HG03045 (cell line): ENCODE results near the gene NTN4.
"Not testable (repeated sequence)": the region's sequence is repeated elsewhere in the genome, so short reads cannot be mapped to it uniquely, and the experiment has no call there.

Source experiments
- ATAC-seq: cut with Tn5 transposase; IDR thresholded peaks from one replicate; pipeline ENCODE4 v1.9.1; 2021; ENCODE audit warnings: mild to moderate bottlenecking, moderate library complexity; ENCODE audit not compliant: unreplicated experiment

The NTN4 gene

GRCh38 chr12:95756362-95756761 is 34.2 kb downstream of the NTN4 start:
- ATAC-seq = no peak

GRCh38 chr12:95755261-95755865 is 35.2 kb downstream of the NTN4 start:
- no peak for ATAC-seq

GRCh38 chr12:95746062-95746461 is 44.5 kb downstream of the NTN4 start:
- not testable (repeated sequence) for ATAC-seq

GRCh38 chr12:95742586-95742985 is 48.0 kb downstream of the NTN4 start:
- no peak for ATAC-seq

GRCh38 chr12:95741635-95742034 is 48.9 kb downstream of the NTN4 start:
- ATAC-seq = no peak

GRCh38 chr12:95740751-95741150 is 49.8 kb downstream of the NTN4 start:
- ATAC-seq = no peak

- no peak for ATAC-seq
These were observed 50.8 kb downstream of the NTN4 start for GRCh38 chr12:95739561-95740313.

- ATAC-seq = no peak
These were observed 52.4 kb downstream of the NTN4 start for GRCh38 chr12:95738024-95738611.

GRCh38 chr12:95736631-95737030 is 53.9 kb downstream of the NTN4 start:
- no peak for ATAC-seq

- ATAC-seq = not testable (repeated sequence)
These were observed 54.8 kb downstream of the NTN4 start for GRCh38 chr12:95735728-95736127.

- ATAC-seq = no peak
These were observed 57.3 kb downstream of the NTN4 start for GRCh38 chr12:95733141-95733825.

GRCh38 chr12:95731519-95731958 is 59.0 kb downstream of the NTN4 start:
- no peak for ATAC-seq

- ATAC-seq = no peak
These were observed 60.1 kb downstream of the NTN4 start for GRCh38 chr12:95730457-95730856.

GRCh38 chr12:95726903-95727302 is 63.7 kb downstream of the NTN4 start:
- no peak for ATAC-seq

GRCh38 chr12:95724767-95725166 is 65.8 kb downstream of the NTN4 start:
- ATAC-seq = no peak

GRCh38 chr12:95723693-95724384 is 66.7 kb downstream of the NTN4 start:
- no peak for ATAC-seq

GRCh38 chr12:95721320-95721719 is 69.2 kb downstream of the NTN4 start:
- no peak for ATAC-seq

GRCh38 chr12:95720146-95720545 is 70.4 kb downstream of the NTN4 start:
- no peak for ATAC-seq

- no peak for ATAC-seq
These were observed 71.8 kb downstream of the NTN4 start for GRCh38 chr12:95718772-95719171.

GRCh38 chr12:95718006-95718431 is 72.5 kb downstream of the NTN4 start:
- ATAC-seq = no peak
